NCI-H524 (cell line): ENCODE measurements around the gene LIMK1.

Source experiments
- DNase-seq, 2 experiments: peaks; one replicate each; lab custom pipeline; 2025; lab: John Stamatoyannopoulos, UW

LIMK1 gene

DNA sequence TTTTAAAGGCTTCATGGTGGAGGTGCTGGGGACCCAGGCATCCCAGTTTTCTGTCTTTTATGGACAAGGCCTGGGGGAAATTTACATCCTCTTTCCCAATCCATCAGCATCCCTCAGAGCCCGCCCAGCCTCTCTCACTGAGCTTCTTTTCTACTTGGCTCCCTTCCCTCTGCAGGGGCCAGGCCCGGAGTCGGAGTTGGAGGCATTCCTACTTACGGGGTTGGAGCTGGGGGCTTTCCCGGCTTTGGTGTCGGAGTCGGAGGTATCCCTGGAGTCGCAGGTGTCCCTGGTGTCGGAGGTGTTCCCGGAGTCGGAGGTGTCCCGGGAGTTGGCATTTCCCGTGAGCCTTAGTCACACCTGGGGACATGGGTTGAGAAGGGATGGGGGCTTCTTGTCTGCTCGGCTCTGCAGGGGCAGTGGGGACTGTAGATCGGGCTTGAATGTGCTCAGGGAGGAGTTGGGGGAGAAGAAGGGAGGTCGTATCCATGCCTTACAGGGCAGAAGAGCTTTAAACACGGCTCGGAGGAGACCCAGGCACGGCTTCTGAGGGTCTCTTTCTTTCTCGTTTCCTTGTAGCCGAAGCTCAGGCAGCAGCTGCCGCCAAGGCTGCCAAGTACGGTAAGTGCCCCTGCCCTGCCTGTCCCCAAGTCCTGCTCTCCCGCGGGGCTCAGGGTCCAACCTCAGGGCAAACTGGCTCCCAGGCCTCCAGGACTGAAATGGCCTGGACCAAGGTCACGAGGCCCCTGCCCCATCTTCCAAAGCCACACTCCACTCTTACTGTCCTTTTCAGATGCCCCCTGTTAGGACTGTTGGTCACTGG, 27.3 kb upstream of the LIMK1 start:
- no peak for DNase-seq

DNA sequence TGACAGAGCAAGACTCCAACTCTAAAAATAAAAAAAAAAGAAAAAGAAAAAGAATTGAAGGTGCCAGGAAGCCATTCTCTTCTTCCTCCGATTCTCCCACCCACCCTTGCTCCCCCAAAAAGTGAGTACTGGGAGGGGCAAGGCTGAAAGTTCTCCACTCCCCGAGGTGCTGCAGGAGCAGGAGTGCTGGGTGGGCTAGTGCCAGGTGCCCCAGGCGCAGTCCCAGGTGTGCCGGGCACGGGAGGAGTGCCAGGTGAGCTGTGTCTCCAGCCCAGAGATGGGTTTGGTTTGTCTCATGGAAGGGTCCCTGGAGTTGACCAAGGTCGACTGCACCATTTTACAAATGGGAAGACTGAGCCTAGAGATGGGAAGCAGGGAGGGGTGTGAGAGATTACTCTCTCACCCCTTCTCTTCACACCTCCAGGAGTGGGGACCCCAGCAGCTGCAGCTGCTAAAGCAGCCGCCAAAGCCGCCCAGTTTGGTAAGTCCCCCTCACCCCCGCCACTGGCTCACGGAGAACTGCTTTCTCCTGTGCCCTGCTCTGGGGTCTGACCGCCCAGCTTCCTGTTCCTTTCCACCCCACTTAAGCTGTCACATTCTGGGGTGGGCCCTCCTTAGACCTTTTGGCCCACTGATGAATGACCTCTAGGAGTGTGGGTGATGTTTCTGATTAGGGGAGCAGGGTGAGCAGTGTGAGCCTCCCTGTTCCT, 26.2 kb upstream of the LIMK1 start:
- no peak for DNase-seq

DNA sequence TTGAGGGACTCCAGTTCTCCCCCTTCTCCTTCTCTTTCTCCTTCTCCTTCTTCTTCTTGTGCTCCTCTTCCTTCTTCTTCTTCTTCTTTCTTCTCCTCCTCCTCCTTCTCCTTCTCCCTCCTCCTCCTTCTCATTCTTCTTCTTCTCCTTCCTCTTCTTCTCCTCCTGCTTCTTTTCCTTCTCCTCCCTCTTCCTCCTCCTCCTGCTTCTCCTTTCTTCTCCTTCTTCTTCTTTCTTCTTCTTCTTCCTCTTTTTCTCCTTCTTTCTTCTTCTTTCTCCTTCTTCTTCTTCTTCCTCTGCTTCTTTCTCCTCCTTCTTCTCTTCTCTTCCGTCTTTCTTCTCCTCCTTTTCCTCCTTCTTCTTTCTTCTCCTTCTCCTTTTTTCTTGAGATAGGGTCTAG, 25.6 kb upstream of the LIMK1 start:
- DNase-seq, result no peak

DNA sequence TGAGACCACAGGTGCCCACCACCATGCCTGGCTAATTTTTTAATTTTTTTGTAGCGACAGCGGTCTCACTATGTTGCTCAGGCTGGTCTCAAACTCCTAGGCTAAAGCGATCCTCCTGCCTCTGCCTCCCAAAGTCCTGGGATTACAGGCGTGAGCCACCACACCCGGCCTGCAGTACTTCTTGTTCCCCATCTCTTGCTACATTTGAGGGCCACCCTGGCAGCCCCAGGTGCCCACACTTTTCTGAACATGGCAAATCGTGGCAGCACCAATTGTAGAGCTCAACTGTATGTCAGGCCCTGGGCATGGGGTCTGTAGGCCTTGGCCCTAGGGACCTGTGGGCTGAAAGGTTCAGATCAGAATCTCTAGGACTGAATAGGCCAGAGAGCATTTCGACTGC, 25.1 kb upstream of the LIMK1 start:
- no peak for DNase-seq

DNA sequence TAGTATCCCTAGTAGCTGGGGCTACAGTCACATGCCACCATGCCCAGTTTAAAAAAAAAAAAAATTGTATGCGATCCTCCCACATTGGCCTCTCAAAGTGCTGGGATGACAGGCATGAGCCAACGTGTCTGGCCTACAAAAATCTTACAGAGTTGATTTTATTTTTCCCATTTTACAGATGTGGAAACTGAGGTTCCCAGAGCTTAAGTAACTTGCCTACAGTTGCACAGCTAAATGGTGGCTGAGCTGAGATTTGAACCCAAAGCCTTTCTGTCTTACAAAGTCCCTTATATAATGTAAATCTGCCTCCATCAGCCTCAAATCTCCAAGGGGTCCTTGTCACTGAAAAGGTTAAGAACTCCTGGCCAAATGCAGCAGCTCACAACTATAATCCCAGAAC, 24.6 kb upstream of the LIMK1 start:
- DNase-seq, result no peak

DNA sequence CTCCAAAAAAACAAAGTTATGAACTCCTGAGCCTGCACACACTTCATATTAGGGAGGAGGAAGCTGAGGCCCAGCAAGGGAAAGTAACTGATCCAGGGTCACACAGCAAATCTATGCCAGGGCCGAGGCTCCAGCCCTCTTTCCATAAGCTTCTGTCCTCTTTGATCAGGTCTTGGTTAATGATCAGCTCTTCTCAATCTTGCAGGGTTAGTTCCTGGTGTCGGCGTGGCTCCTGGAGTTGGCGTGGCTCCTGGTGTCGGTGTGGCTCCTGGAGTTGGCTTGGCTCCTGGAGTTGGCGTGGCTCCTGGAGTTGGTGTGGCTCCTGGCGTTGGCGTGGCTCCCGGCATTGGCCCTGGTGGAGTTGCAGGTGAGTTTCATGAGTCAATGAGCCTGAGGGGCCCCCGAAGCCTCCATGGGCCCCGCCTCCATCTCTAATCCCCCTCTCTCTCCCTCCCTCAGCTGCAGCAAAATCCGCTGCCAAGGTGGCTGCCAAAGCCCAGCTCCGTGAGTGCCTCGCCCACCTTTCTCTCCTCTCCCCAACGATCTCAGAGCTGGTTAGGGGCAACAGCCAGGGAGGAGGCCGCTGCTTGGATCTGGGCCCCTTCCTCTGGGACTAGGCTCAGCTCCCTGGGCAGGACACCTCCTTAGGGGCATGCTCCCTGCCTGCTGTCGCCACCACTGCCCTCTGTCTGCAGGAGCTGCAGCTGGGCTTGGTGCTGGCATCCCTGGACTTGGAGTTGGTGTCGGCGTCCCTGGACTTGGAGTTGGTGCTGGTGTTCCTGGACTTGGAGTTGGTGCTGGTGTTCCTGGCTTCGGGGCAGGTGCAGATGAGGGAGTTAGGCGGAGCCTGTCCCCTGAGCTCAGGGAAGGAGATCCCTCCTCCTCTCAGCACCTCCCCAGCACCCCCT, 23.7 kb upstream of the LIMK1 start:
- no peak for DNase-seq

DNA sequence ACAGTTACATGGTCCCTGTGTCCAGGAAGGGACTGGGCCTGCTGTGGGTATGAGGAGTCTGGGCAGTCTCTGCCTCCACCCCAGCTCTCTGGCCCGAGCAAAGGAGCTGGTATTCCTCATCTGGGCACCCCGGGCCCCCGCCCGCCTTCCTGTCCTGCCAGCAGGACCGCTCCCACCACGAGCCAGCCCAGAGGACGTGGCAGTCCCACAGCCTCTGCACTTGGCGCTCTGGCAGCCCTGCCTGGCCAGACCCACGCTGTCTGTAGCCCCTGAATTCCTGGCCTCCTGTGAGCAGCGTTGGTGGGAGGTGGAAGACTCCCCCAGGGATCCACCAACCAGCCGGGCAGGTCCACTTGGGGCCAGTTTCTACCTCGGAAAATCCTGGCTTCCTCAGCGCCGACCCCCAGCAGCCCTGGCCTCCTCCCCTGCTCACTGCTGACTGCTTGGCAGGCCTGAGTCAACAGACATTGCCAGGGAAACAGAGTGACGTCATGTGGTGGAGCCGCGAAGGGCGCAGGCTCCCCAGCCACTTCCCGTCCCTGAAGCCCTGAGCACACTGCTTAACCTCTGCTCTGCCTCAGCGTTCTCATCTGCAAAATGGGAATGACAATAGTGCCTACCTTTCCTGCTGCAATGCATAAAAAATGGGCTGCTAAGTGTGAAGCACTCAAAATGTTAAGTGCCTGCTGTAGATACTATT, 21.6 kb upstream of the LIMK1 start:
- no peak for DNase-seq

DNA sequence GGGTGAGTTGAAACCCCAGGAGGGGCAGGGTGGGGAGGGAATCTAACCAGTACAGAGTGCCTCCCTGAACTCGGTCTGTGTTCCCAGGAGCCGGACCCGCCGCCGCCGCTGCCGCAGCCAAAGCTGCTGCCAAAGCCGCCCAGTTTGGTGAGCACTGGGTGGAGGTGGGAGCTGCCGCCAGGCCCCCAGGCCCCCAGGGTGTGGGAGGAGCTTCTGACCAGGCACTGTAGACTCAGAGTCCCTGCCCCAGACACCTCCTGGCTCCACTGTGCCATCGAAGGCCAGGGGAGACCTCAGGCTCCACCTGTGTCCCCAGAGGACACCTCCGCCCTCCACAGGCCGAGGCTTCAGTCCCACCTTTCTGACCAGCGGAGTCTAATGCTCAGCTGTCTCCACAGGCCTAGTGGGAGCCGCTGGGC, 20.4 kb upstream of the LIMK1 start:
- no peak for DNase-seq

DNA sequence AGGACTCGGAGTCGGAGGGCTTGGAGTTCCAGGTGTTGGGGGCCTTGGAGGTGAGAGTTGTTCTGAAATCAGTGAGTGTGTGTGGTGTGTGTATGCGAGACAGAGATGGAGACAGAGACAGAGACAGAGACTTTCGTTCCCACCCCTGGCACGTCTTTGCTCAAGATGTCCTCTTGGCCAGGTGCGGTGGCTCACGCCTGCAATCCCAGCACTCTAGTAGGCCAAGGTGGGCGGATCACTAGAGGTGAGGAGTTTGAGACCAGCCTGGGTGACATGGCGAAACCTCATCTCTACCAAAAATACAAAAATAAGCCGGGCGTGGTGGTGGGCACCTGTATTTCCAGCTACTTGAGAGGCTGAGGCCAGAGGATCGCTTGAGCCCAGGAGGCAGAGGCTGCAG, 20.0 kb upstream of the LIMK1 start:
- DNase-seq, result no peak

DNA sequence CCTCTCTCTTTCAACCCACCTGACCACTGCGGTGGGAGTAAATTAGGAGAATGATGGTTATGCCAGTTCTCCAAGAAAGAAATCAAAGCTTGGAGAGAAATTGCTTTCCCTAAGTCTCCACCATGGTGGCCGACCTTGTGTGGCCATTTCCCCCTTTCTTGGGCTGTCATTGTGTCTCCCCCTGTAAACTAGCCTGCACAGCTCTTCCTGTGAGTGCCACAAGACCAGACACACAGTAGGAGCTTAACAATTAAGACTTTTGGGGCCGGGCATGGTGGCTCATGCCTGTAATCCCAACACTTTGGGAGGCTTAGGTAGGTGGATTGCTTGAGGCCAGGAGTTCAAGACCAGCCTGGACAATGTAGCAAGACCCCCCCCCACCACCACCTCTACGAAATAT, 18.9 kb upstream of the LIMK1 start:
- DNase-seq, result no peak

DNA sequence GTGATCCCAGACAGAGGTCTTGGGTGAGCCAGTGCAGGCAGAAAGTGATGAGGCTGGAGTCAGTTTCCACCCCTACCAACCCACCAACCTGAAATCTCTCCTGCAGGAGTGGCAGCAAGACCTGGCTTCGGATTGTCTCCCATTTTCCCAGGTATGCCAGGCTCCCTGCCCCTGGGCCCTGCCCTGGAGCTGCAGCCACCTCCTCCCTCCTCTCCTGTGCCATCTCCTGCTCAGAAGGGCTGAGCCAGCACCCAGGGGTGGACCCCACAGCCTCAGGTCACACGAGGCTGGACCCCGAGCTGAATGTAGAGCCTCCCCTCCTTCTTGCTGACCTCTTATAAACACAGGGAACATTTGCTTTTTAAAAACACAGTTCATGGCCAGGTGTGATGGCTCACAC, 17.0 kb upstream of the LIMK1 start:
- no peak for DNase-seq

DNA sequence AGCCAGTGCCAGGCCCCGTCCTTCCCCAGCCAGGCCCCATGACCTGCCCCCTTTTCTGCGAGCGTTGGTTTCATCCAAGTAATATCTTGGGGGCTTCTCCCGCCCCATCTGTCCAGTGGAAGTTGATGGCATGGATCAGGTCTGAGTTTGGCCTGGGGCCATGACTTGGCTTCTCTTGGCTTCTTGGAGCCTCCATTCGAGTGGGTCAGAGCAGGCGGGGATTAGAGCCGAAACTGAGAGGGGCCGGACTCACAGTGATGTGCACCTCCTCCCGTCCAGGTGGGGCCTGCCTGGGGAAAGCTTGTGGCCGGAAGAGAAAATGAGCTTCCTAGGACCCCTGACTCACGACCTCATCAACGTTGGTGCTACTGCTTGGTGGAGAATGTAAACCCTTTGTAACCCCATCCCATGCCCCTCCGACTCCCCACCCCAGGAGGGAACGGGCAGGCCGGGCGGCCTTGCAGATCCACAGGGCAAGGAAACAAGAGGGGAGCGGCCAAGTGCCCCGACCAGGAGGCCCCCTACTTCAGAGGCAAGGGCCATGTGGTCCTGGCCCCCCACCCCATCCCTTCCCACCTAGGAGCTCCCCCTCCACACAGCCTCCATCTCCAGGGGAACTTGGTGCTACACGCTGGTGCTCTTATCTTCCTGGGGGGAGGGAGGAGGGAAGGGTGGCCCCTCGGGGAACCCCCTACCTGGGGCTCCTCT, 15.1 kb upstream of the LIMK1 start:
- DNase-seq, result no peak

DNA sequence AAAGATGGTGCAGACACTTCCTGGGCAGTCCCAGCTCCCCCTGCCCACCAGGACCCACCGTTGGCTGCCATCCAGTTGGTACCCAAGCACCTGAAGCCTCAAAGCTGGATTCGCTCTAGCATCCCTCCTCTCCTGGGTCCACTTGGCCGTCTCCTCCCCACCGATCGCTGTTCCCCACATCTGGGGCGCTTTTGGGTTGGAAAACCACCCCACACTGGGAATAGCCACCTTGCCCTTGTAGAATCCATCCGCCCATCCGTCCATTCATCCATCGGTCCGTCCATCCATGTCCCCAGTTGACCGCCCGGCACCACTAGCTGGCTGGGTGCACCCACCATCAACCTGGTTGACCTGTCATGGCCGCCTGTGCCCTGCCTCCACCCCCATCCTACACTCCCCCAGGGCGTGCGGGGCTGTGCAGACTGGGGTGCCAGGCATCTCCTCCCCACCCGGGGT, 14.5 kb upstream of the LIMK1 start:
- no peak for DNase-seq

DNA sequence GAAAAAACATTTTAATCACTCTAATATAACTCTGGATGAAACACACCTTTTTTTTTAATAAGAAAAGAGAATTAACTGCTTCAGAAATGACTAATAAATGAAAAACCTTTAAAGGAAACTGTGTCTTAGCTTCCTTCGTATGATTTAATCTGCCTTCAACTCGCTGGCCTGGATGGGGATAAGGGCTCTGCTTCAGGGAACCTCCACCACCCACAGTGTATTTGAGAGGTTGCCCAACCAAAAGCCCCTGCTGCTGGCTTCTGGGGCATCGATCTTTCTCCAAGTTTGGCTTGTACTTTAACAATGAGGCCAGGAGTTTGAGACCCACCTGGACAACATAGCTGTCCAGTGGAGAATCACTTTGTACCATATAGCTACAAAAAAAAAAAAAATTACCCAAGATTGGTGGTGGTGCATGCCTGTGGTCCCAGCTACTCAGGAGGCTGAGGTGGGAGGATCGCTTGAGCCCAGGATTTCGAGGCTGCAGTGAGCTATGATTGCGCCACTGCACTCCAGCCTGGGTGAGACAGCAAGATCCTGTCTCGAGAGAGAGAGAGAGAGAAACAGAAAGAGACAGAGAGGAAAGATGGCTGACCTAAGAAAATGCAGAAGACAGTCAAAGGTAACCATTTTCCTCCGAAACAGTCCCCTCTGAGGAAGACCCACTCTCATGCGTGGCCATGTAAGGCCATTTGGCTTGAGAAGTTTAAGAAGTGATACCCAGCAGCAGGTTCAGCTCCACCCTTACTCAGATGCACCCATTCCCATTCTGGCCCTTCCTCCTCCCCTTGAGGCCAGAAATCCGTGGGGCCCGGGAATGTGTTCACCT, 13.6 kb upstream of the LIMK1 start:
- DNase-seq, result no peak

DNA sequence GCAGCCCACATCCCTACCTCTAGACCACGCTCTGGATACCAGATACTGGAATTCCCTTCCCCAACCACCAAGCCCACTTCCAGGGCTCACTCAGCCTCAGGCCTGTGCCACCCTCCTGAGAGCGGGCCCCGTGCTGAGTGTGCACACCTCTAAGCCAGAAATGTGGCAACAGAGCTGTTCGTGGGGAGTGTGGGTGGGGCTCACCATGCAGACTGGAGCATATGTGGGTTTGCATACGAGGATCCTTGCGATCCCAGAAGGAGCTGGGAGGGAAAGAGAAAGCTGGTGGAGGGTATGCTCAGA, 13.0 kb upstream of the LIMK1 start:
- no peak for DNase-seq

DNA sequence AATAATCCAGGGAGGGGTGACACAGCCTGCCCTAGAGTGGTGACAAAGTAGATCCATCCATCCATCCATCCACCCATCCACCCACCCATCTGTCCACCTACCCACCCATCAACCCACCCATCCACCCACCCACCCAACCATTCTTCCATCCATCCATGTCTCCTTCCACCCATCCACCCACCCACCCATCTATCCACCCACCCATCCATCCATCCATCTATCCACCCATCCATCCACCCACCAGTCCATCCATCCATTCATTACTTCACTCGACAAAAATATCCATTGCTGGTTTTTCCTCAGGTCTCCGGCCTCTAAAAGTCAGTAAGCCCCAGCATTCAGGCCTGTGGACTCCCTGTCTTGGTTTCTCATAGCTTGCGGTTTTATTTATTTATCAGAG, 12.5 kb upstream of the LIMK1 start:
- no peak for DNase-seq

DNA sequence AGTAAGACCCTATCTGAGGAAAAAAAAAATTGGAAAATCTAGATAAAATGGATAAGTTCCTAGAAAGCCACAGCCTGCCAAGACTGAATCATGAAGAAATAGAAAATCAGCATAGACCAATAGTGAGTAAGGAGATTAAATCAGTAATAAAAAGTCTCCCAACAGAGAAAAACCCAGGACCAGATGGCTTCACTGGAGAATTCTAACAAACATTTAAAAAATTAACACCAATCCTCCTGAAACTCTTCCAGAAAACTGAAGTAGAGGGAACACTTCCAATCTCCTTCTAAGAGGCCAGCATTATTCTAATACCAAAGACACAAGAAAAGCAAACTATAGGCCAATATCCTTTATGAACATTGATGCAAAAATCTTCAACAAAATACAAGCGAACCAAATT, 8.8 kb upstream of the LIMK1 start:
- no peak for DNase-seq

DNA sequence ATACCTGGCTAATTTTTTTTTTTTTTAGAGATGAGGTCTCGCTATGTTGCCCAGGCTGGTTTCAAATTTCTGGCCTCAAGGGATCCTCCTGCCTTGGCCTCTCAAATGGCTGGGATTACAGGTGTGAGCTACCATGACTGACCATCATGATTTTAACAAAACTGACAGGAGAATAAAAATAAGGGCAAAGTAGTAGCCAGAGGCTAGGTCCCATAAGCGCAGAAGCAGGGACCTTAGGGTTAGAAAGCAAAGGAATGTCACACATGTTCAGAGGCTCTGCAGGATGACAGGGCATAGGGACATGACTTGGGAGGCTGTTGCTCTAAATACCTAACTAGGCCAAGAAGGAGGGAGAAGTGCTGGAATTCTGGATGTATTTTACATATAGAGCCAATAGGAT, 5.1 kb upstream of the LIMK1 start:
- DNase-seq, result no peak

DNA sequence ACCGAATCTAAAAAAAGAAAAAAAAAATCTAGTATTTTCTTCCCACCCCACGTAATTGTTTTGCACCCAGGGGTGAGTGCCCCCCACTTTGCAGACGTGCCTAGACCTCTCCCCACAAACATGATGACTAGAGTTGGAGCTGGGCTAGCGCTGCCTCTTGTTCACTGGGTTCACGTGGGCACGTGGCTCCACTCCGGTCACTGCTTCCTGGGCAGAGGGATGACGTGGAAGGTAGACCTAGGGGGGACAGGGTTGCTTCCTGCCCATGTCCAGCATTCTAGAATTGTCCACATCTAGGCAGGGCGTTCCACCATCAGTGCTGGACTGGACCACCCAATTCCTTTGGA, 861 bp upstream of the LIMK1 start:
- DNase-seq, result no peak

DNA sequence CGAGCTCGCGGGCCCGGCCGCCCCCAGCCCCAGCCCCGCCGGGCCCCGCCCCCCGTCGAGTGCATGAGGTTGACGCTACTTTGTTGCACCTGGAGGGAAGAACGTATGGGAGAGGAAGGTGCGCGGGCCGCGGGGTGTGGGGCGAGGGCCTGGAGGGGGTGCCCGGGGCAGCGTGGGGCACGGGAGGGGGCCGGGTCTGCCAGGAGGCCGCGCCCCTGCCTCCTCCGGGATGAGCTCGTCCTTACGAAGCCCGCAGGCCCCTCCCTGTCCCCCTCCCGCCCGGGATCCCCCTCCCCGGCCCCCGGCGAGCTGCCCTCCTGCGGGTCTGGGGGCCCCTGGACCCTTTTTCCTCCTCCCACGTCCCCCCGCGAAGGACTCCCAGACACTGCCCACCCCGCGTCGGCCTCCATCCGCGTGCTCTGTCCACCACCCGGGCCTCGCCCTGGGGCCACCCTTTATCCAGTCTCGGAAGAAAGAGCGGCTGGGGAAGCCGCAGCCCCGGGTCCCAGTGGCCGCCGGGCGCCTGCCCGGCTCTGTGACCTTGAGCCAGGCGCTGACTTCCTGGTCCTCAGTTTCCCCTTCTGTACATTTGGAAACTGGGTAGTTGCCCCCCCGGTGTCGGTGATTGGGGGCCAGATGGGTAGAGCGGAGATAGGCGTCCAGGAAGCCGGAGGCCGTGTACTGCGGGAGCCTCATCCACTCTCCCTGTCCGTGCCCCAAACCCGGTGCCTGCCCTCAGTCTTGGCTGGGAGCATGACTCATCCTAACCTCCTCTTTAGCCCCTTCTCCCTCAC, 521 bp downstream of the LIMK1 start:
- DNase-seq, result peak in 1 of 2 experiments; percentile 49
